Heart right ventricle (tissue), 16 donors: ENCODE data around the gene DCLK1. TPM values are rescaled to one million over a fixed set of nuclear protein-coding genes. Genes with fewer than 3 reads are reported as not detected.

Experiments used
- ATAC-seq, 8 donors: fragments of 200-7000 bp; cut with Tn5 transposase; one replicate each; pipeline ENCODE4 v1.9.1; 2020; ENCODE audit warnings: mild to moderate bottlenecking in 8 of 8, moderate library complexity in 8 of 8, moderate number of reproducible peaks in 1 of 8
- DNase-seq, 2 donors: peaks; one replicate each; pipeline ENCODE4 v3.0.0-alpha.2; 2020
- H3K27ac ChIP-seq, 10 donors: fragments of 200-600 bp; sonication (generic) in 2 of 10; one replicate each; pipeline versions ENCODE4 v1.5.0 to v1.8.0; 2020 to 2022; ENCODE audit warnings: mild to moderate bottlenecking in 3 of 10
- H3K27me3 ChIP-seq, 7 donors: fragments of 200-600 bp; one replicate each; pipeline ENCODE4 v1.8.0; 2021 to 2022; ENCODE audit warnings: mild to moderate bottlenecking in 2 of 7
- H3K36me3 ChIP-seq, 9 donors: fragments of 200-600 bp; sonication (generic) in 1 of 9; one replicate each; pipeline versions ENCODE4 v1.5.0 to v1.8.0; 2020 to 2022; ENCODE audit warnings: mild to moderate bottlenecking in 2 of 9
- H3K4me1 ChIP-seq, 9 donors: fragments of 200-600 bp; sonication (generic) in 1 of 9; one replicate each; pipeline versions ENCODE4 v1.5.0 to v1.8.0; 2020 to 2022; ENCODE audit warnings: mild to moderate bottlenecking in 4 of 9
- H3K4me3 ChIP-seq, 10 donors: fragments of 200-600 bp; sonication (generic) in 2 of 10; one replicate each; pipeline versions ENCODE4 v1.5.0 to v1.8.0; 2020 to 2022; ENCODE audit warnings: mild to moderate bottlenecking in 7 of 10, moderate library complexity in 2 of 10
- H3K9me3 ChIP-seq, 11 donors: fragments of 200-600 bp in 10 of 11; sonication (generic) in 2 of 11; one replicate each; pipeline versions ENCODE4 v1.5.0 to v1.8.0; 2013 to 2022; ENCODE audit warnings: mild to moderate bottlenecking in 2 of 11, control low read depth in 1 of 11, moderate library complexity in 1 of 11
- WGBS, 2 donors: extraction: QIAGEN DNeasy Blood & Tissue Kit; methylation state at CpG; one replicate each; pipeline ENCODE4 v1.1.7; 2013; ENCODE audit warnings: inconsistent platforms in 1 of 2; 5-methylcytosine and 5-hydroxymethylcytosine counted together
- intact Hi-C, 10 donors: fragments of 100-400 bp; cut with DNase I; formaldehyde crosslinking; loops; one replicate each; pipeline versions ENCODE4 v1.11.1 to v1.14.2; 2022
- polyA plus RNA-seq, 2 donors: library from polyadenylated mRNA; stranded (reverse); fragments of 200-250 nt; gene quantifications; one replicate each; pipeline ENCODE4 v1.2.3, GENCODE V29; 2013
- total RNA-seq, 10 donors: library from RNA; stranded (reverse); fragmentation: NEBNext Ultra II Directional in 3 of 10; extraction: Animal tissue kit (Norgen Biotek cat#: 25700) in 3 of 10; gene quantifications; one replicate each; pipeline versions ENCODE4 v1.2.1 to v1.2.4, GENCODE V29; 2021 to 2023
- TF ChIP-seq, protein P1 (sequence below), 9 donors: fragments of 200-600 bp; sonication (generic) in 2 of 9; IDR thresholded peaks; one replicate each; pipeline versions ENCODE4 v1.5.0 to v1.8.0; 2021 to 2022; ENCODE audit warnings: antibody characterized with exemption in 9 of 9, mild to moderate bottlenecking in 5 of 9, moderate library complexity in 1 of 9
- donor health status: Arrhythmogenic right ventricular cardiomyopathy.
- donor health status: ischemic (EF 13 %, LVEDD 7.1; RV severe dilation, severe dysfunction).
- donor health status: healthy with polysubstance abuse.
- donor health status: DM: no; HTN: yes; CAD: no.
- donor health status: DM: no; HTN: no; CAD: no.
- donor health status: ischemic (EF 25% LVEDD 6.9; RV normal size, moderate dysfunction).
- donor health status: ischemic (EF 25% LVEDD 5.7; RV mildly dilated, moderate dysfunction).
- donor health status: healthy.
- donor health status: DM: yes; HTN: yes; CAD: no.
- donor health status: Ischemic cardiomyopathy.
- donor health status: ischemic (EF 35%, LVEDD 5.7; RV mildly dilated, moderate dysfunction).
- donor health status: nonischemic (EF 11% LVEDD 7.7; RV severe dilation, severe dysfunction).
- donor health status: DM: yes; HTN: yes; CAD: no.
- donor health status: PGD.
- donor health status: ischemic (EF 29% LVEDD 5.4; RV normal size, mild dysfunction).
- donor health status: nonischemic (EF 23%, LVEDD 6.1; RV moderate dilation, normal function).

Gene DCLK1
- total and polyA plus RNA-seq, 12 donors, result 3.4 to 16.9 (median 9.1) TPM

DNA sequence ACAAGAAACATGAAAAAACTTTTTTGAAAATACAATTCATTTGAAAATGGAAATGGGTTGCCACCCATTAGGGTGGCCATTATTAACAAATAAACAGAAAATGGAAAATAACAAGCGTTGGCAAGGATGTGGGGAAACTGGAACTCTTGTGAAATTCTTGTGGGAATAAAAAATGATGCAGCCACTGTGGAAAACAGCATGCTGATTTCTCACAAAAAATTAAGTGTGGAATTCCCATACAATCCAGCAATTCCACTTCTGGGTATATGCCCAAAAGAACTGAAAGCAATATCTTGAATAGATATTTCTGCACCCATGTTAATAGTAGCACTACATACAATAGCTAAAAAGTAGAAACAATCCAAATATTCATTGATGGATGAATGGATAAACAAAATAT, 165.2 kb downstream of the DCLK1 start:
- peaks cover 0 to 15% (median 0%) of the 10 kb centered on the region in 11 donors for H3K9me3 ChIP-seq
- peak in 3 of 8 donors; percentile 13 to 50 (median 25) for ATAC-seq
- no peaks in the 10 kb centered on the region for H3K36me3 ChIP-seq
- WGBS, 2 donors, result 76 to 84% methylated on average over 1 of the region's 1 CpG
- intact Hi-C loops, result no loop called here
- TF ChIP-seq, protein P1, sequence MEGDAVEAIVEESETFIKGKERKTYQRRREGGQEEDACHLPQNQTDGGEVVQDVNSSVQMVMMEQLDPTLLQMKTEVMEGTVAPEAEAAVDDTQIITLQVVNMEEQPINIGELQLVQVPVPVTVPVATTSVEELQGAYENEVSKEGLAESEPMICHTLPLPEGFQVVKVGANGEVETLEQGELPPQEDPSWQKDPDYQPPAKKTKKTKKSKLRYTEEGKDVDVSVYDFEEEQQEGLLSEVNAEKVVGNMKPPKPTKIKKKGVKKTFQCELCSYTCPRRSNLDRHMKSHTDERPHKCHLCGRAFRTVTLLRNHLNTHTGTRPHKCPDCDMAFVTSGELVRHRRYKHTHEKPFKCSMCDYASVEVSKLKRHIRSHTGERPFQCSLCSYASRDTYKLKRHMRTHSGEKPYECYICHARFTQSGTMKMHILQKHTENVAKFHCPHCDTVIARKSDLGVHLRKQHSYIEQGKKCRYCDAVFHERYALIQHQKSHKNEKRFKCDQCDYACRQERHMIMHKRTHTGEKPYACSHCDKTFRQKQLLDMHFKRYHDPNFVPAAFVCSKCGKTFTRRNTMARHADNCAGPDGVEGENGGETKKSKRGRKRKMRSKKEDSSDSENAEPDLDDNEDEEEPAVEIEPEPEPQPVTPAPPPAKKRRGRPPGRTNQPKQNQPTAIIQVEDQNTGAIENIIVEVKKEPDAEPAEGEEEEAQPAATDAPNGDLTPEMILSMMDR (IDR thresholded peaks at IDR 0.05), result no peak
- peaks cover 0 to 22% (median 8%) of the 10 kb centered on the region in 9 donors for H3K4me1 ChIP-seq
- H3K27me3 ChIP-seq, result no peaks in the 10 kb centered on the region
- peak overlapping the region in 2 of 10 donors; percentile 37 to 39 for H3K27ac ChIP-seq
- no peak overlapping the region for H3K4me3 ChIP-seq
- DNase-seq, result no peak

GRCh38 chr13:35965226-35965927, 165.8 kb downstream of the DCLK1 start:
- peaks cover 0 to 14% (median 0%) of the 10 kb centered on the region in 11 donors for H3K9me3 ChIP-seq
- TF ChIP-seq, protein P1 (IDR thresholded peaks at IDR 0.05), result no peak
- no peaks in the 10 kb centered on the region for H3K36me3 ChIP-seq
- no peak for DNase-seq
- peak overlapping the region in 5 of 10 donors; percentile 10 to 39 (median 13) for H3K27ac ChIP-seq
- intact Hi-C loops, result no loop called here
- no peak overlapping the region for H3K4me3 ChIP-seq
- peaks cover 0 to 22% (median 8%) of the 10 kb centered on the region in 9 donors for H3K4me1 ChIP-seq
- H3K27me3 ChIP-seq, result no peaks in the 10 kb centered on the region
- ATAC-seq, result peak in 2 of 8 donors; percentile 10 to 31
- 84 to 85% methylated on average over 7 of the region's 7 CpGs for WGBS, 2 donors

DNA sequence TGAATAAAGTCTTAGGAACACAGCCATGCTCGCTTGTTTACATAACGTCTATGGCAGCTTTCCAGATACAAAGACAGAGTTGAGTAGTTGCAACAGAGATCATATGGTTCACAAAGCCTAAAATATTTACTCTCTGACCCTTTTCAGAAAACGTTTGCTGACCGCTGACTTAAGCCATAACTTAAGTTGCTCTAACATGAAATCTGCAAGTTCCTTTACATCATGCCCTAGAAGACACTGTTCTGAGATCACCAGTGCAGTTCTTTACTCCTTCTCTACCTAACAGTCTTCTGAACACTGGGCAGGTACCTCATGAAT, 166.4 kb downstream of the DCLK1 start:
- Histone ChIP-seq H3K36me3 (no peaks in the 10 kb centered on the region), H3K27ac (peak overlapping the region in 3 of 10 donors; percentile 10 to 13 (median 12)), H3K9me3 (peaks cover 0 to 8% (median 0%) of the 10 kb centered on the region in 11 donors), H3K27me3 (no peaks in the 10 kb centered on the region), H3K4me1 (peaks cover 0 to 22% (median 8%) of the 10 kb centered on the region in 9 donors), H3K4me3 (no peak overlapping the region)
- TF ChIP-seq, protein P1 (IDR thresholded peaks at IDR 0.05), result no peak
- 38 to 61% methylated on average over 4 of the region's 4 CpGs for whole genome bisulfite sequencing, 2 donors
- DNase-seq (no peak), ATAC-seq (peak in 2 of 8 donors; percentile 37 to 39)
- intact Hi-C loops, result no loop called here

DNA sequence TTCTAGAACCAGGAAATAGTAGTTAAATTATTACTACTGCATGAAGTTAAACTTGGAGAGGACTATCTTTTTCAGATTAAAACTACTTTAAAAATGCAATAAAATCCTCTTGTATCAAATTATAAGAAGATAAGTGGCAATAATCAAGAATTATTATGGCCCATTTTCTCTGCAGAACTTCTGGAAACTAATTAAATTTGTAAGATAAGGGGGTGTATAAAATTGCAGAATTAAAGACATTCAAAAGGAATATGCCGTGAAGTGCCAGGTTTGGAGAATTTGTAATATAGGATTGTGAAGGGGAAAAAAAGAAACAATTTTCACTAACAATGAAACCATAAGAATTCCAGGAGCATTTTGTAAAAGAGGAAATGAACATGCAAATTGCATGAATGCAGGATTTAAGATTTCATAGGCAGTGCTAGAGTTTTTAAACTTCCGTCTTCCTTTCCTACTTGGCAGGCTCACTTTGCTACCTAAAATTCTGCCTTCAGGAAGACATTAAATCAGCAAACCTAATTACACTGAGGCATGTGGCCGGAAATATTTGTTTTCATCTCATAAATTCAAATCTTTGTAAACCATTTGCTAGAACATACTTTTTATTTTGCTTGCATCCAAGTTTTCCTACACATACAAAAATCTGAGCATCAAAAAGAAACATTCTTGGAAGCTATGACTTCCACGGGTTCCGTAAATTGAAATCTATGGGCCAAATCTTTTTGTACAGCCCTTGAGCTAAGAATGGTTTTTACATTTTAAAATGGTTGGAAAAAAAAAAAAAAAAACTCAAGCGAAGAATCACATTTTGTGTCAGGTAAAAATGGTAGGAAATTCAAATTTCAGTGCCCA, 166.9 kb downstream of the DCLK1 start:
- Histone ChIP-seq H3K27ac (peak overlapping the region in 2 of 10 donors; percentile 10 to 12), H3K9me3 (peaks cover 0 to 3% (median 0%) of the 10 kb centered on the region in 11 donors), H3K27me3 (no peaks in the 10 kb centered on the region), H3K36me3 (no peaks in the 10 kb centered on the region), H3K4me1 (peaks cover 0 to 26% (median 8%) of the 10 kb centered on the region in 9 donors), H3K4me3 (no peak overlapping the region)
- intact Hi-C loops, result no loop called here
- DNase-seq (no peak), ATAC-seq (no peak)
- TF ChIP-seq, protein P1 (IDR thresholded peaks at IDR 0.05), result no peak
- 60 to 73% methylated on average over 6 of the region's 6 CpGs for WGBS, 2 donors
